GM23248 (cell line): ENCODE measurements around the gene ADAMTS6. TPM values are rescaled to one million over a fixed set of nuclear protein-coding genes. Genes with fewer than 3 reads are reported as not detected.

Experiments
- DNase-seq: peaks from one replicate; pipeline ENCODE4 v3.0.0-alpha.2; 2015
- H2AFZ ChIP-seq: fragments of 200-600 bp; sonication (generic); 2 replicates; pipeline ENCODE4 v1.6.1; 2016; ENCODE audit warnings: antibody characterized with exemption
- H3F3A ChIP-seq: fragments of 200-600 bp; sonication (generic); 2 replicates; pipeline ENCODE4 v1.6.1; 2016; ENCODE audit warnings: mild to moderate bottlenecking, antibody characterized with exemption, mixed run types; ENCODE audit not compliant: insufficient read depth
- H3K27ac ChIP-seq: fragments of 200-600 bp; sonication (generic); 2 replicates; pipeline ENCODE4 v1.5.1; 2016; ENCODE audit warnings: mild to moderate bottlenecking
- H3K27me3 ChIP-seq: fragments of 200-600 bp; sonication (generic); replicated peaks from 2 replicates; pipeline ENCODE4 v1.6.1; 2016; ENCODE audit warnings: mild to moderate bottlenecking; ENCODE audit not compliant: insufficient read depth
- H3K36me3 ChIP-seq: fragments of 200-600 bp; sonication (generic); 2 replicates; pipeline ENCODE4 v1.6.1; 2016; ENCODE audit warnings: low read depth, mild to moderate bottlenecking
- H3K4me1 ChIP-seq: fragments of 200-600 bp; sonication (generic); 2 replicates; pipeline ENCODE4 v1.6.1; 2016; ENCODE audit warnings: mild to moderate bottlenecking; ENCODE audit not compliant: insufficient read depth
- H3K4me2 ChIP-seq: fragments of 200-600 bp; sonication (generic); one replicate; pipeline ENCODE4 v1.6.1; 2016; ENCODE audit warnings: mild to moderate bottlenecking; ENCODE audit not compliant: unreplicated experiment
- H3K4me3 ChIP-seq: fragments of 200-600 bp; sonication (generic); 2 replicates; pipeline ENCODE4 v1.5.1; 2016; ENCODE audit warnings: mild to moderate bottlenecking
- H3K79me2 ChIP-seq: fragments of 200-600 bp; sonication (generic); 2 replicates; pipeline ENCODE4 v1.6.1; 2016; ENCODE audit warnings: mild to moderate bottlenecking; ENCODE audit not compliant: insufficient read depth
- H3K9ac ChIP-seq: fragments of 200-600 bp; sonication (generic); 2 replicates; pipeline ENCODE4 v1.6.1; 2016; ENCODE audit warnings: mild to moderate bottlenecking
- H3K9me2 ChIP-seq: fragments of 200-600 bp; sonication (generic); 2 replicates; pipeline ENCODE4 v1.6.1; 2016; ENCODE audit warnings: mixed run types, mild to moderate bottlenecking, moderate library complexity; ENCODE audit not compliant: insufficient read depth
- H3K9me3 ChIP-seq: fragments of 200-600 bp; sonication (generic); one replicate; pipeline ENCODE4 v1.6.1; 2017; ENCODE audit warnings: low read depth
- H4K20me1 ChIP-seq: fragments of 200-600 bp; sonication (generic); 2 replicates; pipeline ENCODE4 v1.6.0; 2016; ENCODE audit not compliant: insufficient read depth
- EZH2 ChIP-seq: fragments of 200-600 bp; sonication (generic); IDR thresholded peaks from 2 replicates; pipeline ENCODE4 v1.6.1; 2018; ENCODE audit warnings: antibody characterized with exemption, mild to moderate bottlenecking; ENCODE audit not compliant: insufficient read depth, poor library complexity, severe bottlenecking
- EZH2phosphoT487 ChIP-seq: fragments of 200-600 bp; sonication (generic); IDR thresholded peaks from 2 replicates; pipeline ENCODE4 v1.6.1; 2018; ENCODE audit warnings: antibody characterized with exemption, moderate library complexity, mild to moderate bottlenecking, low read depth; ENCODE audit not compliant: insufficient read depth
- WGBS, 2 experiments: methylation state at CpG; one replicate each; pipeline ENCODE4 v1.1.6; 2015 to 2017; ENCODE audit warnings: low lambda C conversion rate in 2 of 2, low coverage in 1 of 2; ENCODE audit errors: missing lambda C conversion rate in 2 of 2; 5-methylcytosine and 5-hydroxymethylcytosine counted together
- in situ Hi-C: fragments of 300-500 bp; cut with MboI; formaldehyde crosslinking; loops from 2 replicates; pipeline ENCODE4 v1.15.0; 2020
- polyA plus RNA-seq: library from polyadenylated mRNA; unstranded; fragments of >200 nt; fragmentation: Nextera tagmentation; extraction: Ambion mirVana; gene quantifications from 2 replicates; pipeline ENCODE4 v1.2.1, GENCODE V29; 2016
- total RNA-seq: library from RNA; depleted of rRNA; stranded (reverse); fragments of >200 nt; shearing (Covaris generic); gene quantifications from 2 replicates; pipeline ENCODE4 v1.2.3, GENCODE V29; 2014

ADAMTS6 gene
- total and polyA plus RNA-seq, 2 experiments from 2014 or later: 10.1 to 76.0 TPM

DNA sequence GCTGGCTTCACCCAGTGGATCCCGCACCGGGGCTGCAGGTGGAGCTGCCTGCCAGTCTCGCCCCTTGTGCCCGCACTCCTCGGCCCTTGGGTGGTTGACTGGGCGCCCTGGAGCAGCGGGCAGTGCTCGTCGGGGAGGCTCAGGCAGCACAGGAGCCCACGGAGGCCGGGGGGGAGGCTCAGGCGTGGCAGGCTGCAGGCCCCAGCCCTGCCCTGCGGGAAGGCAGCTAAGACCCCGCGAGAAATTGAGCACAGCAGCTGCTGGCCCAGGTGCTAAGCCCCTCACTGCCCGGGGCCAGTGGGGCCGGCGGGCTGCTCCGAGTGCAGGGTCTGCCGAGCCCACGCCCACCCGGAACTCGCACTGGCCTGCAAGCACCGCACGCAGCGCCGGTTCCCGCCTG, 3.7 kb upstream of the ADAMTS6 start:
- Histone ChIP-seq H3K4me1 (peaks cover 9% of the 10 kb centered on the region), H4K20me1 (no peaks in the 10 kb centered on the region), H3K79me2 (peaks cover 11% of the 10 kb centered on the region), H3K9me3 (no peaks in the 10 kb centered on the region), H3K9ac (no peak overlapping the region), H3K9me2 (no peaks in the 10 kb centered on the region), H3F3A (peaks cover 29% of the 10 kb centered on the region), H2AFZ (no peak overlapping the region), H3K4me3 (no peak overlapping the region), H3K36me3 (no peaks in the 10 kb centered on the region), H3K27ac (no peak overlapping the region), H3K27me3 (no peaks in the 10 kb centered on the region), H3K4me2 (no peak overlapping the region)
- TF ChIP-seq EZH2phosphoT487 (no peak), EZH2 (no peak)
- DNase-seq: no peak
- in situ Hi-C loops: loop anchor here (10.0 to 25.0 kb wide), 3 partner anchors 391 to 848 kb away; no protein-coding TSS in a partner anchor
- 94 to 96% methylated on average over 19 to 27 of the region's 28 CpGs for WGBS, 2 experiments

DNA sequence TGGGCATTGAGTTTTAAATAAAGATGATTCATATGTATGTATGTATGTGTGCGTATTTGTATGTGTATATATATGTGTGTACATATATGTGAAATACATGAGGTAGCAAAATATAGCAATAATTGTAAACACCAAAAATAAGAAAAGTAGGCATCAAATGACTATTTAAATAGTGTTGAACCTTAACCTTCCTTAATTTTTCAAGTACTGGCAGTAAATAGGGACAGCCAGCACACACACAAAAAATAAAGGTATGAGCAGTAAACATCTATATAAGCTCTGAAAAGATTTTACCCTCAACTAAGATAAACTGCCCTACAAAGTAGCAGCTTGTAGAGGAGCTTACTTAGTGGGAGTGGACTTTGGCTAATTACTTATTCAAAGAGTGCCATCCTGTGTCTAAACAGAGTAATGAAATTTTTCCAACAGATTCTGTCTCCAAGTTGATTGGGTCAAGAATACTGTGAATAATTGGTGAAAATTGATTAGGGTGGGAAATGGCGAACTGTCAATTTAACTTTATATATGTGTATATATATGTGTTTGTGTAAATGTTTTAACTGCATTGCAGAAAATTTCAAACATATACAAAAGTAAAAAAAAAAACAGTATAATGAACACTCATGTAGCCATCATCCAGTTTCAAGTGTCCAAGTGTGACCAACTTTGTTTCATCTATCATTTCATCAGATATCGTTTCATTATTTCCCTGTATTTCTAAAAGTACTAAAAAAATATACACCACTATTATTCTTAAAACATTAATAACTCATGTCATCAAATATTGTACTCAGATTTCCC, 2.0 kb upstream of the ADAMTS6 start:
- Histone ChIP-seq H3K9me3 (no peaks in the 10 kb centered on the region), H3K9me2 (no peaks in the 10 kb centered on the region), H3F3A (peaks cover 44% of the 10 kb centered on the region), H3K4me1 (peaks cover 12% of the 10 kb centered on the region), H3K4me3 (peak overlapping the region; percentile 99), H3K9ac (peak overlapping the region; percentile 92), H3K36me3 (no peaks in the 10 kb centered on the region), H3K79me2 (peaks cover 28% of the 10 kb centered on the region), H3K4me2 (peak overlapping the region; percentile 100), H3K27me3 (no peaks in the 10 kb centered on the region), H2AFZ (peak overlapping the region; percentile 77; the same call in 1 of the 2 replicates), H4K20me1 (no peaks in the 10 kb centered on the region), H3K27ac (peak overlapping the region; percentile 96)
- TF ChIP-seq EZH2: no peak
- no peak for TF ChIP-seq EZH2phosphoT487
- in situ Hi-C loops: loop anchor here (5.0 to 25.0 kb wide), 4 partner anchors 389 to 846 kb away; no protein-coding TSS in a partner anchor
- peak; percentile 89 for DNase-seq
- WGBS, 2 experiments: 1% methylated on average over 3 of the region's 3 CpGs

GRCh38 chr5:65482736-65483545, 1.2 kb upstream of the ADAMTS6 start:
- DNase-seq: peak; percentile 73
- Histone ChIP-seq H2AFZ (peak overlapping the region; percentile 77), H3K36me3 (no peaks in the 10 kb centered on the region), H3K9me3 (no peaks in the 10 kb centered on the region), H4K20me1 (no peaks in the 10 kb centered on the region), H3K79me2 (peaks cover 36% of the 10 kb centered on the region), H3K4me3 (peak overlapping the region; percentile 99), H3K27ac (peak overlapping the region; percentile 96), H3K9ac (peak overlapping the region; percentile 92), H3K27me3 (no peaks in the 10 kb centered on the region), H3K9me2 (no peaks in the 10 kb centered on the region), H3K4me1 (peaks cover 20% of the 10 kb centered on the region), H3F3A (peaks cover 44% of the 10 kb centered on the region), H3K4me2 (peak overlapping the region; percentile 100)
- in situ Hi-C loops: loop anchor here (5.0 to 25.0 kb wide), 4 partner anchors 388 to 846 kb away; no protein-coding TSS in a partner anchor
- TF ChIP-seq EZH2: no peak
- TF ChIP-seq EZH2phosphoT487: no peak
- WGBS, 2 experiments: 1% methylated on average over 11 to 12 of the region's 12 CpGs

DNA sequence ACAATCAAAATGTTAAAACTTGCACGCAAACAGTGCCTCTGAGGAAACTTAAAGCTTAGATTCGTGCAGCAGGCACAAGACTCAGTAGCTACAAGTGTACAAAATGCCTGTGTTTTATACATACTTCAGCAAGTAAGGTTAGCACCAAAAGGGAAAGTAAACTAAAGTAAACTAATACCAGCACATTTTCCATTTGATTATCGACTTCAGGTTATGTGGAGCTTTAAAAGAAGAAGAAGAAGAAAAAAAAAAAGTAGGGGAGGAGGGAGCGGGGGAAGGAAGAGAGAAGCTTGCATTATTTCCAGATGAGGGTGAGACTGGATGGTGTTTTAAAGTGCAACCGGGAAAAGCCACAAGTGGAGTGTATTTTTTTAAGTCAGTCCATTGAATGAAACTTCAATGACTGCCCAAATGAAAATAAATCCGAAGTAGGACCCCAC, 596 bp upstream of the ADAMTS6 start:
- Histone ChIP-seq H4K20me1 (no peaks in the 10 kb centered on the region), H3K9me3 (no peaks in the 10 kb centered on the region), H2AFZ (peak overlapping the region; percentile 67), H3K9me2 (no peaks in the 10 kb centered on the region), H3K4me2 (peak overlapping the region; percentile 100), H3K27me3 (no peaks in the 10 kb centered on the region), H3K4me3 (peak overlapping the region; percentile 99), H3F3A (peaks cover 44% of the 10 kb centered on the region), H3K36me3 (no peaks in the 10 kb centered on the region), H3K79me2 (peaks cover 42% of the 10 kb centered on the region), H3K9ac (peak overlapping the region; percentile 92), H3K4me1 (peaks cover 26% of the 10 kb centered on the region), H3K27ac (peak overlapping the region; percentile 96)
- 0 to 1% methylated on average over 5 to 6 of the region's 6 CpGs for WGBS, 2 experiments
- peak; percentile 64 for DNase-seq
- TF ChIP-seq EZH2phosphoT487: no peak
- TF ChIP-seq EZH2: no peak
- in situ Hi-C loops: loop anchor here (5.0 to 25.0 kb wide), 4 partner anchors 388 to 845 kb away; no protein-coding TSS in a partner anchor
